OCI-M1 (cell line): ENCODE measurements around the gene SLC38A10.

Experiments used
- DNase-seq: peaks from one replicate; lab custom pipeline; 2025; lab: John Stamatoyannopoulos, UW

The SLC38A10 gene

DNA sequence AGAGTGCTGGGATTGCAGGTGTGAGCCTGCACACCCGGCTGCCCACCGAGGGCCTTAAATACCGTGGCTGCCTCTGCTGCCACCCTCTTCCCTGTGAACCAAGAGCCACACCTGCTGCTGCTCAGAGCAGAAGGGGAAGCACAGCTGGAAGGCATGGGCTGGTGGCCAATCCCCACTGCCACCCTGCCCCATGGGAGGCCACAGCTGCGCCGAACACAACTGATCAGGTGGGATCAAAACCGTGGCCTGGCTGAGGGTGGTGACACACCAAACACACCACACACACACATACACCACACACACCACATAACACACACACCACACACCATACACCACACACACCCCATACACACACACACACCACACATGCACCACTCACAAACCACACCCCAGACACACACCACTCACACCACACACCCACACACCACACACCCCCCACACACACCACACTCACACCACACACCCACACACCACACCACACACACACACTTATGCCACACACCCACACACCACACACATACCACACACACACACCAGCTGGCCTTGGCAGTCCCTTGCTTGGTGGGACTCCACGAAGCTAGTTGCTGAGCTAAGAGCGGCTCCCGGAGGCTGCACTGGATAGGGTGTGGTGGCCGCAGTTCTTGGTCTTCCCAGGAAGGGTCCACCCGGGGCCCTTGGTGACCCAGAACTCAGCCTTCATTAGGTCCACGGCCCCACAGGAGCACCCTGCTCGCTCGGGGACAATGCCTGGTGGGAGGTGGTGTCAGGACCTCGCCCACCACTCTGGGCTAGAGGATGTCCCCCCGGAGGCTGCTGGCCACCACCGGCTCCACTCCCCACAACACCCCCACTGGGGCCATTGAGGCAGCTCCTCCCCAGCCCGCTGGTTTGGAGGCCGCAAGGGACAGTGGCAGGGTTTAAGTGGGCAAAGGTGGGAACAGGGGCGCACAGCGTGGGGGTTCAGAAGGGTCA lies 87.2 kb downstream of the SLC38A10 start:
- DNase-seq: no peak

DNA sequence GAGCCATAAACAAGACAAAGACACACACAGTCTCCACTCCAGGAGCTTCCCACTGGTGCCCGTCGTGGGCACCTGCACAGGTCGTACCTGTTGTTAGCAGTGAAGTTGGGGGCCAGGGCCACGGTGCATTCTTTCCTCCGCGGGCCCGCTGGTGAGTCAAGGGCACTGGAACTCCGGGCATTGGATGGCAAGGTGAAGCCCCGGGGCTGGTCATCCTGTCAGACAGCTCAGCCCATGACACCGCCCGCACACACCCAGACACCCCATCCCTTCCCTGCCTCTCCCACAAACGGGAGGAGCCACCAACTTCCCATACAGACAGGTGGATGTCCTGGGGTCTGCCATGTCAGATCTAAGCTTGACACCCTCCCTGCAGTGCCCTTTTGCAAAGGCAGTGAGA lies 88.5 kb downstream of the SLC38A10 start:
- no peak for DNase-seq

- DNase-seq: no peak
Observed at GRCh38 chr17:81206166-81206565, 88.9 kb downstream of the SLC38A10 start.

DNA sequence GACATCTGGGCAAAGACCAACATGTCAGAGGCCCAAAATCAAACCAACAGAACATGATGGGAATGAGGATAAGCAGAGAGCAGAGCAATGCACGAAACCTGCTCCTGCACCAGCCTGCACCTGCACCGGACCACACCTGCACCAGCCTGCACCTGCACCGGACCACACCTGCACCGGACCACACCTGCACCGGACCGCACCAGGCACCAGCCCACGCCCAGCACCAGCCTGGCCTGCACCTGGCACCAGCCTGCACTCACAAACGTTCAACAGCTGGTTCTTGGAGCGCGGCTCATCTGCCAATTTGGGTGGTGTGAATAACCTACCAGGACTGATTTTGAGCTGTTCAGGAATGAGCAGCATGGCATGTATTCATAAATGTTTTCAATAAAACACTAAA lies 90.5 kb downstream of the SLC38A10 start:
- DNase-seq: no peak

- no peak for DNase-seq
Observed at GRCh38 chr17:81203136-81203535, 92.0 kb downstream of the SLC38A10 start.

DNA sequence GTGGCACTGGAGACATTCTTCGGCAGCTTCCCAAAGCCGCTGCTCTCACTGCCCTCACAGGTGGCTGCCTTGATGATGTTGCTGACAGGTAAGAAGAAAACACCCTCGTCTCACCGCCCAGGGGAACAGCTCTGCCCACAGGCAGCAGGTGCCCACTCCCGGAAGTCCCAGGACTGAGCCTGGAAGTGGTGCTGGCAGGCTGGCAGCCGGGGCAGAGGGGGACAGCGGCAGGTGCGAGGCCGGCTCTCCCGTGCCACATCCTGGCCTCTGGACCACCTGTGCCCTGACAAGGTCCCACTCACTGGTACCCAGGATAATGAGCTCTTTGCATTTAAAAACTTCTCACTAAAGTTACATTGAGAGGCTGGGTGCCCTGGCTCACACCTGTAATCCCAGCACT lies 92.8 kb downstream of the SLC38A10 start:
- DNase-seq: no peak

DNA sequence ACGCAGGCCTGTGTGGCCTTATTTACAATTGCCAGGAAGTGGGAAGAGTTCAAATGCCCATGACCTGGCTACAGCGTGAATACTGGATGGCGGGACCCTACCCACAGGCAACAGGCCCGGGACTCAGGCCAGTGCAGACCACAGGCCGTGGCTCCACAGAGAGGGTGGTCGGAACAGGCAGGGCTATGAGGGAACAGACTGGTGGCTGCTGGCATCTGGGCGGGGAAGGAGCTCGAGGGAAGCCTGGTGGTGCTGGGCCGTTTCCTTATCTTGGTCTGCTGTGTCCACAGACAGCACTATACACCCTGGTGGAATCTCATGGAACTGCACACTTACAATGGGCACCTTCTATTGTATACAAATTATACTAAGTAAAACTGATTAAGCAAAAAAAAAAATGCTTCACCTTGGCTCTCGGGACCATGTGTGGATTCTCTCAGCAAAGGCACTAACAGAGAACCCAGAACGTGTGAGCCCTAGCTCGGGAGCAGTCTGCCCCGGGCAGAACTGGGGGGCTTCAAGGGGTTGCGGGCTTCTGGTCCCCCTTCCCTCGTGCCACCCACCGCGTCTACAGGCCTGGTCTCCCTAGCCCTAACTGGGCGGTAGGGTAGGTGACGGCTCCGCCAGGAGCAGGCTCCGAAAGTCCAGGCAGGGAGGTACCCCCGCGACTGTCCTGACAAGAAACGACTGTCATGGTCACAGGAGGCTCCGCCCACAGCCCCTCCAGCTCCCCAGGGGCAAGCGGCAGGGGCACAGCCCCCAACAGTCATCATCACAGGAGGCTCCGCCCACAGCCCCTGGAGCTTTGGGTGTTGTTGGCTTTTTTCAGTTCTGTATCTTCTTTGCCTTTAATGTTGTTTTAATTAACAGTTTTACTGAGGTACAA lies 94.2 kb downstream of the SLC38A10 start:
- peak; percentile 91 for DNase-seq

- no peak for DNase-seq
Observed at GRCh38 chr17:81200201-81200600, 94.9 kb downstream of the SLC38A10 start.

- DNase-seq: no peak
Observed at GRCh38 chr17:81199482-81199830, 95.7 kb downstream of the SLC38A10 start.

DNA sequence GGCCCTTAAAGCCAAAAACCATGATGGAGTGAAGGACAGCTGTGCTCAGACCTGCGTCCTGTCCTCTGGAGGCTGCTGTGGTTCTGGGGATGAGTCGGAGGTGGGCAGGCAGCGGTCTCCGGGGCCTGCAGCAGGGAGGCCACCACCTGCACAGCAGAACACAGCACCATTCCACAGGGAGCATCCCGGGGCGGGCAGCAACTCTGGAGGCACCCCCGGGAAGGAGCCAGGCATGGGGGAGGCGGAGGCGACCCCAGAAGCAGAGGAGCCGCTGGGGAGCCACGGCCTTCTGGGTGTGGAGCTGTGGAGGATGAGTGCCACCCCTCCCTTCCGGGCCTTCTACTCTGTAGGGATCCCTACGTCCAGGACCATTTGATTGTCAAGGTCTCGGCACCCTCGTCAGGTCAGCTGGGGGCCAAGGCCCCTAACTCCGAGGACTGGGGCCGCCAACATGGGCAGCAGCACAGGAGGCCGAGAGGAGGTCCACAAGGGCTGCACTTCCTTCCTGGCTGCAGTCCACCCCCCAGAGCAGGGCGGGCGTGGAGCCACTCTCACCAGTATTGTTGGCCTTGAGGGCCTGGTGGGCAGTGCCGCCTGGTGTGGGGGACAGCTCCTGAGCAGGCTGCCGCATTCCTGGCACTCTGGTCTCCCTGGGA lies 96.2 kb downstream of the SLC38A10 start:
- no peak for DNase-seq

DNA sequence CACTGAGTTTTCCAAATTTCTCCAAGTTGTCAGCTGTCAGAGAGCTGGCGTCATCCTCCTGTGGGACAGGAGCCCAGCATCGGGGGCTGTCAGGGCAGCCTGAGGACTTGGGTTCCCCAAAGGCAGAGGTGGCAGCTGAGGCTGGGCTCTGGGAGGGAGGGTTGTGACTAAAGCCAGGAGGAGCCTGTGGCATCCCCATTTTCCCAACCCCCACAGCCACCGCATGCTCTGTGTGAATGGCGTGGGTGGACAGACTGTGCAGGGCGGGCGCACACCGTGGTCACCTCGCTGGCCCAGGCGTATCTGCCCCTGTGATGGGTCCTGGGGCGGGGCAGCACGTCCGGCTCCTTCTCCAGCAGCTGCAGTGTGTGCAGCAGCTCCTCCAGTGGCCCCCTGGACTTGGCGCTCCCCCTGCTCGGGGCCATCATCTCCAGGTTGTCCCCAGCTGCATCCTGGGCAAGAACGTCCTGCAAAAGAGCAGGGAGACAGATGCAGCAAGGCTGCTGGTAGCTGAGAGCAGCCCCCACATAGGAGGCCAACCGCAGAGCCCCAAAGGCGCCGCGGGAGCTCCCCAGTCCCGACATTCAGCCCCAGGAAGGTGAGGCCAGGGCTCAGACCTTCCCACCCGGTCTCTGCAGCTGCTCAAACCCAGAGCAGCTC lies 97.1 kb downstream of the SLC38A10 start:
- no peak for DNase-seq

DNA sequence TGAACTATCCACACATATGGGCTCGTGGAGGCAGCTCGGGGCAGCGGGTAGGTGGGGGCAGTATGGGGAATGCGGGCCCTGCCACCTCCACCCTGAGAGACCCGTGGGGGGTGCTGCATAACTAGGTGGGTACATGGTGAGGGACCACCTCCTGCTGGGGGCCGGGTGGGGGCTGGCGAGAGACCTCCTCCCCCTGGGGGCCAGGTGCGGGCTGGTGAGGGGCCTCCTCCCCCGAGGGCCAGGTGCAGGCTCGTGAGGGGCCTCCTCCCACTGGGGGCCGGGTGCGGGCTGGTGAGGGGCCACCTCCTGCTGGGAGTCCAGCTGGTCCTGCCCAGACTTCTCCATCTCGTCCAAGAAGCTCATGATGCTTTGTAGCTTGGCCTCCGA lies 97.7 kb downstream of the SLC38A10 start:
- DNase-seq: no peak

GRCh38 chr17:81196505-81197408 lies 98.3 kb downstream of the SLC38A10 start:
- DNase-seq: no peak

DNA sequence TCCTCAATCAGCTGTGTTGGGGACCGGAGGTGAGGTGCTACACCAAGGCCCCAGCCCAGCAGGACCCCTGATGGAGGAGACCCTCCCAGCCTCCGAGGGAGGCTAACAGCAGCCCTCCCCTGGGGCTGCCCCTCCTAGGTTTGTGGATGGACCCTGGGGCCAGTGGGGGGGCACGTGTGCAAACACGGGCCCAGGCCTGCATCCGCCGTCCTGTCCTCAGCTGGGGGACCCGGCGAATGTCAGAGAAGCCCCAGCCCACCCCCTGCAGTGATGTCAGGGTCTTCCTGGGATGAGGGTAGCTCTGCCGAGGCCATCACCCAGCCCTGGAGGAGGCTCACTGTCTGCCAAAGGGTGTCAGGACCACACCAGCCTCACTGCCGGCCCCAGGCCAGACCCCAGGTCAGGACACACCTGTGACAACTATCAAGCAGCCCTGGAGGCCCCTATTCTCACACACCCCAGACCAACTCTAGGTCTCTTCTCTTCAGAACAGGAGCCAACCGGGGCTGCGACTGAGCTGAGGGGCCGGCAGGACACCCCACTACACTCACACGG lies 99.1 kb downstream of the SLC38A10 start:
- no peak for DNase-seq
